HG03457 (cell line): ENCODE results near the gene NIP7.
"Not testable (repeated sequence)": the region's sequence is repeated elsewhere in the genome, so short reads cannot be mapped to it uniquely, and the experiment has no call there.

Experiments used
- ATAC-seq: cut with Tn5 transposase; IDR thresholded peaks from one replicate; pipeline ENCODE4 v1.9.1; 2021; ENCODE audit warnings: moderate number of reproducible peaks; ENCODE audit not compliant: unreplicated experiment

The NIP7 gene

DNA sequence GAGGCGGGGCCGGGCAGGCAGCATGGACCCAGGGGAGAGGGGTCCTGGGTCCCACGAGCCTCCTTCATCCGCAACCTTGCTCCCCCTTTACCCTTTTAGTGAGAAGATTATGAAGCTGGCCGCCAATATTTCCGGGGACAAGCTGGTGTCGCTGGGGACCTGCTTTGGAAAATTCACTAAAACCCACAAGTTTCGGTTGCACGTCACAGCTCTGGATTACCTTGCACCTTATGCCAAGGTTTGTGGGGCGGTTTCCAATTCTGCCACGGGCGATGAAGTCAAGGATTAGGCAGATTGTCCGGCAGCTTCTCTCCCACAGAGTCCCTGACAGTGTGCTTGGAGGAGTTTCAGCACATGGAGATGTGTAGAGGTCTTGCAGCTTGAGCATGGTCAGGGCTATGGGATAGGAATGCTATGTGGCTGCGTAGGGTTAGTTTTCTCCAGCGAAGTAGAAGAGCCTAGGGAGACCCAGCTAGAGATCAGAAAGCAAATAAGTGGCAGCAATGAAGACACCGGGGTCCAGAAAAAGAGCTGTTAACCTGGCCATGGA is 598 bp downstream of the NIP7 start:
- ATAC-seq, result no peak

DNA sequence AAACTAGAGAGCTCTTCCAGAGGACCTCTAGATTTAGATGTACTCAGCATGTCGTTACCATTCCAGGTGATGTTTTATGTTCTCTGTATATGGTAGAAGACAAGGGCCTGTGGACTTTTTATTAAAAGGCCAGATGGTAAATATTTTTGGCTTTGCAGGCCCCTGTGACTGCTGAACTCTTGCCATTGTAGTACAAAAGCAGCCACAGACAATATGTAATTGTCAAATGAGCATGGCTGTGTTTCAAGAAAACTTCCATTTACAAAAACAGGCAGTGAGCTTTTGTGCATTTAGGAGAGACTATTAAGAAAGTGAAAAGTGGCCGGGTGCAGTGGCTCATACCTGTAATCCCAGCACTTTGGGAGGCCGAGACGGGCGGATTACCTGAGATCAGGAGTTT is 4.6 kb downstream of the NIP7 start:
- ATAC-seq, result no peak

DNA sequence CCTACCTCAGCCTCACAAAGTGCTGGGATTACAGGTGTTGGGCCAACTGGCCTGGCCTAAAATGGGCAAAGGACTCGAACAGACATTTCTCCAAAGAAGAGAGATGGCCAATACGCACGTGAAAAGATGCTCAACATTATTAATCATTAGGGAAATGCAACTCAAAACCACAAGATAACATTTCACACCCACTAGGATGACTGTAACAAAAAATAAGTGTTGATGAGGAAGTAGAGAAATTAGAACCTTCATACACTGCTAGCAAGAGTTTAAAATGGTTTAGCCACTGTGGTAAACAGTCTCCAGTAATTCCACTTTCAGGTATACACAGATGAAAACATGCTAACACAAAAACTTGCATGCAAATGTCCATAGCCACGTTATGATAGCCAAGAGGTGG is 6.4 kb downstream of the NIP7 start:
- no peak for ATAC-seq

DNA sequence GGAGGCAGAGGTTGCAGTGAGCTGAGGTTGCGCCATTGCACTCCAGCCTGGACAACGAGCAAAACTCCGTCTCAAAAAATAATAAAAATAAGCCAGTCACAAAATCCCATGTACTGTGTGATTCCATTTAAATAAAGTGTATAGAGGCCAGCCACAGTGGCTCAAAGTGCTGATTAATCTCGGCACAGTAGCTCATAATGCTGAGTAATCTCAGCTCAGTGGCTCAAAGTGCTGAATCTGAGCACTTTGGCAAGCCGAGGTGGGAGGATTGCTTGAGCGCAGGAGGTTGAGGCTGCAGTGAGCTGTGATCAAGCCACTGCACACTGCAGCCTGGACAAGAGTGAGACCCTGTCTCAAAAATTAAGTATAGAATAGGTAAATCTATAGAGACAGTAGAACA is 7.1 kb downstream of the NIP7 start:
- no peak for ATAC-seq

DNA sequence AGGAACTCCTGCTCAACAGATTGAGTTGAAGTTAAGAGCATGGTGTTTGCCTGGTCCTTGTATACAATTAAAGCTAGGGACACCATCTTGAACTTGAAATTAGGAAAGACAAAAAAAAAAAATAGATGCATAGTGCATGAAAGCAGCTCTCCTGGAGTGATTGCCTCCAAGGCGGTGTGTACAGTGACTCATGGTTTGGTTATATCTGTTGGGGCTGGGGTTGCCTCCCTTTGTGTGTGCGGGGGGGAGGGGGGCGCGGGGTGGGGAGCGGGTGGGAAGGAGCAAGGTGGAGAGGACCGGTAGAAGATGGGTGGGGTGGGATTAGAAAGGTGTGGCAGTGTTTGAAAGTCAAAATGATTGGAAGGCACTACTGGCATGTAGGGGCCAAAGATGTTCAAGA is 8.7 kb downstream of the NIP7 start:
- ATAC-seq, result no peak

DNA sequence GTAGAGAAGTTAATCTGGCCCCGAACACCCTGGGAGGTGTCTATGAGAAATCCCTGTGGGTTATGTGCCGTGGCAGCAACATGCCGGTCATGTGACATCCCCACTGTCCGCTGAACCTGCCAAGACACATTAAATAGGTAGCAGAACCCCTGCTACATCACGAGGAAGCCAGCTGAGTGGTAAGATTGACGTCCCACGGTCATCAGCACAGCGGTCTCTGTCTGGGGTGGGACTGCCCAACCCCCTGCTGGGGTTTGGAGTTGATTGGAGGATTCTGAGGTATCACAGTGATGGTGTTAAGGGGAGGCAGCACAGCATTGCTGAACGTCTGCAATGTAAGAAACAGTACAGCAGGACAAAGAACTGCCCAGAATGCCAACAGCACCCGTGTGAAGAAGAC is 10.0 kb downstream of the NIP7 start:
- ATAC-seq, result no peak

DNA sequence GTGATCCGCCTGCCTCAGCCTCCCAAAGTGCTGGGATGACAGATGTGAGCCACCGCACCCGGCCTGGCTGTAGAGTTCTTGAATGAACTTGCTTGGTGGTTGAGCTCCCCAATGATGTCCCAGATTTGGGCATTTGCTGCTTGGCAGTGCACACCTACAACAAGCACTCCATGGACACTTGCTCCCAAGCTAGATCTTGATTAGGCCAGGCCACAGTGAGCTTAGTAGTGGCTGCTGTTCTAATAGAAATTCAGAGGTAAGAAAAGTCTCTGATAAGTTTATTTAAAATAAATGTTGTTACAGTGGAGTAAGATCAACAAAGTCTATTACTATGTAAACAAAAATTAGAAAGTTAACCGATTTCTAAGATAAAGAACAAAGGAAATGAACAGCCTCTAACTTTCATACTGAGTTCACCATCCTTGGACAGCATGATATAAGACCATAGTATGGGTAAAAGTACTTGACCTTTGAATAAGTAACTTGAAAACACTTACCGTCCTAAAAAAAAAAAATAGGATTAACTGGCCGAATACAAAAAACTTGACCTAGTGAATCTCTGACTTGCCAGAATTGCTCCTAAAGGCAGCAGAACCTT is 11.1 kb downstream of the NIP7 start:
- no peak for ATAC-seq

DNA sequence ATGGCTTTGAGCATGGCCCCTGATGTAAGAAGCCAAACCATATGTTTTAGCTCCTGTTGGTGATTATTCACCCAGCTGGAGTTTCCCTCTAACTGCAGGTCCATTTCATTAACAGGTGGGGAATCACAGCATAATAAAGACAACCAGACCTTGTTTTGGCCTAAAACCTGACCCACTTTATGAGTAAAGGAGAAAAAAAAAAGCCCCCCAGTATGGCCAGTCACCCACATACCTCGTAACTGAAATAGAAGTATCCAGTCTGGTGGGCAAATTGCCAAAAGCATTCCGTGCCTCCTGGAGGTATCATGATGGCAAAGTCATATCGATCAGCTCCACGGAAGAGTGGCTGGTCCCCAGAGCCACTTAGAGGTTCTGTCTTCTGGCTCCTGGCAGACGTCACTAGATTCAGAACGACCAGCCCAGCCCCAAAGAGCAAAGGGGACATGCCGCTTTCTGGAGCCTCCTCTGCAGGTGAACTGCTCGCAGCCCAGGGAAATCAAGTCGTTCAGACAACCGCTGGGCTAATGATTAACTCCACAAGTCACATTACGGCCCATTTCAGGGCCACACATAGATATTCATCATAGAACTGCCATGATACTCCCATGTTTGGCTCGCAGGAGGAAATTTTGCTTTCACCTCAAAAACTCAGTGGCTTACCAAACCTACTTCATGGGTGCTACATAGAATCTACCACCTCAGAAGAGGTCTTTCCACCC is 11.9 kb downstream of the NIP7 start, which contains the start of gene TMED6:
Gene TMED6, minus strand, starts transcription at position 478 of the 719 bp plus-strand sequence. Its CDS starts 33 bp downstream, at position 445.
- no peak for ATAC-seq

DNA sequence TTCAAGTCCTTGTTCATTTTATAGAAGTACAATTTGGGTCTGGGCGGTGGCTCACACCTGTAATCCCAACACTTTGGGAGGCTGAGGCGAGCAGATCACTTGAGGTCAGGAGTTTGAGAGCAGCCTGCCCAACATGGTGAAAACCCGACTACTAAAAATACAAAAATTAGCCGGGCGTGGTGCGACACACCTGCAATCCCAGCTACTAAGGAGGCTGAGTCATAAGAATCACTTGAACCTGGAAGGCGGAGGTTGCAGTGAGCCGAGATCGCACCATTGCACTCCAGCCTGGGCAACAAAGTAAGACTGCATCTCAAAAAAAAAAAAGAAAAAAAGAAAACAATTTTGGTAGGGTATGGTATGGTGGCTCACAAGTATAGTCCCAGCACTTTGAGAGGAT is 20.5 kb downstream of the NIP7 start:
- ATAC-seq, result not testable (repeated sequence)

DNA sequence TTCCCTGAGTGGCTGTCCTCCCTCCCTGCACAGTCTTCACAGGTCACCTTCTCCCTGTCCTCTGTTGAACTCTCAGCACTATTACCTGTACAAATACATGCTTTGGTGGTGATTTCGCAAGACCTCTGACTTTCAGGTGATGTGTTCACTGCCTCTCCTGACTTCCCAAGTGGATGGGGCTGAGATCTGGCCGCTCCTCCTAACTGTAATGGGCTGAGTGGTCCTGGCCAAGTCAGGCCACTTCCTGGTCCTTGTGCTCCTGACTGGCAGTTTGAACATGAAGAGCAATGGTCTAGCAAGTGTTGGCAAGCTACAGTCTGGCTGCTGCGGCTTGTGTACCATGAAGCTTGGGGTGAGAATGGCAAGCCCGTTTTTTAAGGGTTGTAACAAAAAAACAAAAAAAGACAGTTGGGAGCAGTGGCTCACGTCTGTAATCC is 23.7 kb downstream of the NIP7 start:
- ATAC-seq, result no peak

DNA sequence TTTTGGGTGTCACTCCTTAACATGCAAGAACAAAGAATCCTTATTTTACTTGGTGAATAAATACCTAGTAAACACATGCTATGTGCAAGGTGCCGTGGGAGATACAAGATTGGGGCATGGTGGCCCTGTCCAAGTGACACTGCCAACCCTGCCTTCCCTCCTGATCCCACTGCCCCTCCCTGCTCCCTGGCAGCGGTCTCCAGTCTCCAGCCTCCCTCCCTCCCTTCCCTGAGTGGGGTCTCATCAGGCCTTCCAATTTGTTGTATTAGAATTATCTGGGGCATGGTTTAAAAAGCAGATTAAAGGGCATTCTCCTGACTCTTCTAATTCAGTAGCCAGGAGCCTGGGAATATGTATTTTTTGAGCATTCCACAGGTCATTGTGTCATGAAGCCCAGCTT is 24.5 kb downstream of the NIP7 start:
- no peak for ATAC-seq

DNA sequence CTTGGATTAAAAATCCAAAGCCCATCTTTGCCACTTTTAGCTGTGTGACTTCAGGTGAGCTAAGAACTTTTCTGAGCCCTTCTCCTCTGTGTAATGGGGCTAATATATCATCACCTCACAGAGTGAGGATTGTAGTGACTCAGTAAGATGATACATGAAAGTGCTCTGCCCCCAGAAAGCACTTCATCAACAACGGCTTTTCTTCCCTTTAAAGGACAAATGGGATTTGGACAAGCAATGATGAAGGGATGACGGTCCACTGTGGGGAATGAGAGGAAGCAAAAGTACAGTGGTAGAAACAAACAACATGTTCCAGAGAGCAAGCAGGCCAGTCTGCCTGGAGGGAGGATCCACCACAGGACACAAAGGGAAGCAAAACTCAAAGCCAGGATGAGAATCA is 26.3 kb downstream of the NIP7 start:
- ATAC-seq, result no peak

DNA sequence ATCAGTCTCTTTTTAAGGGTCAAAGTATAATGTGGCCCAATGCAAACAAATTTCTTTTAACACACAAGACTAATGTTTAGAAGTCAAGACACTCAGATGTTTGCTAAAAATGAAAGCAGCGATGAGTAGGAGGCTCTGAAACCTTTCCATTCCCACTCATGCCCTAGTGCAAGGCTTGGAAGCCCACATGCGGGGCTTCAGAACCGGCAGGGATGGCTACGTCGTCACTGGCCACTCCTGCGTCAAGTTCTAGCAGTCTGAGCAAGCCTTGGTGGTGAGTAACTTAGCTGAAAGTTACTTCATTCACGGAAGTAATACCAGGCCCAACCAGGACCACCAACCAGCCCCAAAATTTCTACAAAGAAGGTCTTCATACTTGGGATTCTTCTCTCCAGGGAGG is 26.9 kb downstream of the NIP7 start:
- ATAC-seq, result no peak

DNA sequence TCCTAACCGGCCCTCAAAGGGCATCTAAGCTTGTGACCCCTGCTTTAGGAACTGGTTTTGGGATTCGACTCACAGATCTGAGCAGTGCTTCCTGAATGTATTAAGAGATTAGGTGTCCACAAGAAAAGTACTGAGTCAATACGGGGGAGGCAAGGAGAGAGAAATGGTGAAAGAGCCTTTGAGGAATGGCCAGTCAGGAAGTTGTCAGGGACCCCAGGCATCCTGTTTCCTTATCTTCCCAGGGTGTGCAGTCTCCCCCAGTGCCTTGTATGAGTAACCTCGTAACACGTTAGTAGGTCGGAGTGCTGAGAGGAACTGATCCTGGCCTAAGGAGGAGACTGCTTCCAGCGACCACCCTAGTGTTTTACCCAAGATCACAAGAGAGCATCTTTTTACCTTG is 28.4 kb downstream of the NIP7 start:
- ATAC-seq, result no peak

DNA sequence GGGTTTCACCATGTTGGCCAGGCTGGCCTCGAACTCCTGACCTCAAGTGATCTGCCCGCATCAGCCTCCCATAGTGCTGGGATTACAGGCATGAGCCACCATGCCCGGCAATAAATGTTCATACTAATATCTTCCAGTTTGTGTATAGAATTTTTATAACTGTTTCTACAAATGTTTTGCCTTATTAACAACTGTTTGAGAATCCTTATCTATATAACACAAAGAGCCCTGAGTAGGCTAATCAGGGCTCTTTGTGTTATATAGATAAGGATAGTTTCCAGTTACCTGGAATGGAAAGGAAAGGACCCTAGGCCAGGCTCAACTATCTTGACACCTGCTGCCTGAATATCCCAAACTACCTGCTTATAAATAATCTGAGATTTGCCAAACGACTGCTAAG is 29.3 kb downstream of the NIP7 start:
- ATAC-seq, result no peak

DNA sequence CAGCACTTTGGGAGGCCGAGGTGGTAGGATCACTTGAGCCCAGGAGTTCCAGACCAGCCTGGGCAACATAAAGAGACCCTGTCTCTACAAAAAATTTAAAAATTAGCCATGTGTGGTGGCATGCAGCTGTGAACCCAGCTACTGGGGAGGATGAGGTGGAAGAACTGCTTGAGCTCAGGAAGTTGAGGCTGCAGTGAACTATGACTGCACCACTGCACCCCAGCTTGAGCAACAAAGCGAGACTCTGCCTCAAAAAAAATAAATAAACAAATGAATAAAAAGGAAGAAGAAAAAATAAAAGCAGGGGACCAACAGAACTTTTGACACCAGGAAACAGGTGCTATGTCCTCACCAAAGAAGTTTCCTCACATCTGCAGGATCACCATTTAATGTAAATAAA is 32.0 kb downstream of the NIP7 start:
- ATAC-seq, result no peak

DNA sequence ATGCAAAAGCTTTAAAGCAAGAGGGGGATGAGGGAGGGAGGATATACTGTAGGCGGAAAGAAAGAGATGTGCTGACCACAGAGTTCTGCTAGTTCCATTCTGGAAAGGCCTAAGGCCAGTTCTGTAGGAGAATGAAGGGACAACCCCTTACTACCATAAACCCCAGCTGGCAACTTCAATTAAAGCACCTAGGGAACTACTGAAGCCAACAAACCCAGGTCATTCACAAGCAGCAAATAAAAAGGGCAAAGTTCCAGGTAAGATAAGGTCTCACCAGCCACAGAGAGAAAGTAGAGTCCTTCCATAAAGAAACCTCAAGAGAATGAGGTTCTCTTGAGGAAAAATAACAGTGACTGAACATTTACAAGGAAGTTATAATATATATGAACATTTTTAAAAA is 33.4 kb downstream of the NIP7 start:
- no peak for ATAC-seq

DNA sequence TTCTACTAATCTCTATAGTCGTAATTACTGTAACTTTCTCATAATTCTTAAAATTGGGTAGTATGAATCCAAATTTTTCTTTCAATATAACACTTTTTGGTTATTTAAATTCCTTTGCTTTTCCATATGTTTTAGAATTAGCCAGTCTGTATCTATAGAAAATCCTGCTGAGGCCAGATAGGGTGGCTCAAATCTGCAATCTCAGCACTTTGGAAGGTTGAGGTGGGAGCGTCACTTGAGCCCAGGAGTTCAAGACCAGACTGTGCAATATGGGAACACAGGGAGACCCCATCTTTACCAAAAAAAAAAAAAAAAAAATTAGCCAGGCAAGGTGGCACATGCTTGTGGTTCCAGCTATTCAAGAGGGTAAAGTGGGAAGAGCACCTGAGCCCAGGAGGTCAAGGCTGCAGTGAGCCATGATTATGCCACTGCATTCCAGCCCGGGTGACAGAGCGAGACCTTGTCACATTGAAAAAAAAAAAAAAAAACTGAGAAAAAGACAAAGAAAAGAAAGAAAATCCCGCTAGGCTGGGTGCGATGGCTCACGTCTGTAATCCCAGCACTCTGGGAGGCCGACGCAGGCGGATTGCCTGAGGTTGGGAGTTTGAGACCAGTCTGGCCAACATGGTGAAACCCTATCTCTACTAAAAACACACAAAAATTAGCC is 37.0 kb downstream of the NIP7 start:
- no peak for ATAC-seq

DNA sequence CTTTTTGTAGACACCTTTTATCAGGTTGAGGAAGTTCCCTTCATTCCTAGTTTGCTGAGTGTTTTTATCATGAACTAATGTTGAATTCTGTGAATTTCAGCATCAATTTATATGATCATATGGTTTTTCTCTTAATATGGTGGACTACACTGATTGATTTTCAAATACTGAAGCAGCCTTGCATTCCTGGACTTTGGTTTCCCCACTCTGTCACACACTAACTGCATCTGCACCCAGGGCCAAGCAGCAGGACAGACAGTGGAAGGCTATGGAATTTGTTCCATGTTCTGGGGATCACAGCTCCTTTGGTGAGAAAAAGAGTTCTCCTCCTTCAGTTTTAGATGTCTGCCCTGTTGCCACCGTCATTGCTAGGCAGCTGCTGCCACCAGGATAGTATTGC is 38.5 kb downstream of the NIP7 start:
- no peak for ATAC-seq

DNA sequence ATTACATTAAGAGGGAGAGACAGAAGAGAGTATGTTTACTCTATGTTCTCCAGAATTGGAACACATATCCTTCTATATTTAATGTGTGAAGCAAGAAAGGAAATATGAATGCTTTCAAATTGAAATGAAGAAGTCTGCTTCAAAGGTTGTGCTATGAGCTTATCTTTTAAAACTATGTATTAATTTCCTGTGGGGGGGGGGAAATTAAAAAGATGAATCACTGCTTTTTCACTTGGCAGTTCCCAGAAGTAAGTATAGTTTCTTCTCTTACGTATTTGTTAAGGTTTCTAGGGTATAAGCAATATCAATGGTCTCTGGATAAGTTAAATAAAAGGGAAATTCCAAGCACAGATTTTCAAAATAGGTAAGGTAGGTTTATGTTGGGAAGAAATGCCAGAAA is 39.2 kb downstream of the NIP7 start:
- no peak for ATAC-seq

DNA sequence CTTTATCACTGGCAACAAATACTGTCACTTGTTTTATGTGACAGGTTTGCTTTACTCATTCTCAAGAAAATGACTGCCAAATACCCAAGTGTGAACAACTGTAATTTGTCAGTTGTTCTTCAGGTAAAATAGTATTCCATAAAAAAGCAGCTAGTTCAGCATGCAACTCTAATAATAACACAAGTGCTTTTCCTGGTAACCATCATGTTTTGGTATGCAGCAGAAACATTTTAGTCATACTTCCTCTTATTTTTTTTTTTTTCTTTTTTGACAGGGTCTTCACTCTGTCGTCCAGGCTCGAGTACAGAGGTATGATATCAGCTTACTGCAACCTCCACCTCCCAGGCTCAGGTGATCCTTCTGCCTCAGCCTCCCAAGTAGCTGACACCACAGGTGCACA is 41.7 kb downstream of the NIP7 start:
- ATAC-seq, result no peak

DNA sequence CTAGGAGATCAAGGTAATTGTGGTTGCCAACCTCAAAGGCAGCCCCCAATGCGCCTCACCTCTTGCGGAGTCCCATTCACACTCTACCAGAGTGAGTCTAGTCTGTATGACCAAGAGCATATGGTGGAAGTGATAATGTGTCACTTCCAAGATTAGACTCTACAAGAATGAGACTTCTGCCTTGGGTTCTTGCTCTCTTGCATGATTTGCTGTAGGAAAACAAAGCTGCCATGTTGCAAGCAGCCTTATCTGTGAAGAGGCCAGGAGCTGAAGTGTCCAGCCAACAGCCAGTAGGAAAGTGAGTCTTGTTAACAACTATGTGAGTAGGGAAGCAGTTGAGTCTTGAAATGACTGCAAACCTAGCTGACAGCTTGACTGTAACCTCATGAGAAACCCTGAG is 42.8 kb downstream of the NIP7 start:
- no peak for ATAC-seq
